PC-9 (cell line): Measurements from ENCODE around the gene ADAMTS2. TPM values are rescaled to one million over a fixed set of nuclear protein-coding genes. Genes with fewer than 3 reads are reported as not detected.

Source experiments
- BruUV-seq: library from RNA; stranded (reverse); fragments of 400-500 nt; replicated peaks from 2 replicates; lab custom pipeline; 2021; lab: Mats Ljungman, UMichigan
- CTCF ChIA-PET: fragments of 300-600 bp; sonication (Branson Sonifier 250); formaldehyde crosslinking; loops from one replicate; lab custom pipeline; 2022; ENCODE audit warnings: antibody characterized with exemption; lab: Charles Lee
- POLR2A ChIA-PET: fragments of 300-600 bp; sonication (Branson Sonifier 250); formaldehyde crosslinking; loops from one replicate; lab custom pipeline; 2022; ENCODE audit warnings: antibody characterized with exemption; ENCODE audit not compliant: unreplicated experiment; lab: Charles Lee
- DNase-seq, 2 experiments: peaks; one replicate each; pipeline versions ENCODE4 v3.0.0 to v3.0.0-alpha.2; 2015 to 2022; ENCODE audit warnings: mixed read lengths in 1 of 2
- H2AFZ ChIP-seq: fragments of 200-600 bp; sonication (generic); 2 replicates; pipeline ENCODE4 v1.8.1; 2017; ENCODE audit warnings: antibody characterized with exemption
- H3F3A ChIP-seq: fragments of 200-600 bp; sonication (generic); 2 replicates; pipeline ENCODE4 v1.8.1; 2017; ENCODE audit warnings: antibody characterized with exemption, mild to moderate bottlenecking, low read depth; ENCODE audit not compliant: insufficient read depth
- H3K27ac ChIP-seq: fragments of 200-600 bp; sonication (generic); 2 replicates; pipeline ENCODE4 v1.6.1; 2016; ENCODE audit warnings: mixed run types
- H3K27me3 ChIP-seq: fragments of 200-600 bp; sonication (generic); 2 replicates; pipeline ENCODE4 v1.6.1; 2016; ENCODE audit warnings: low read depth, mixed run types; ENCODE audit not compliant: insufficient read depth
- H3K36me3 ChIP-seq: fragments of 200-600 bp; sonication (generic); 2 replicates; pipeline ENCODE4 v1.6.1; 2016; ENCODE audit warnings: low read depth, mixed run types
- H3K4me1 ChIP-seq: fragments of 200-600 bp; sonication (generic); replicated peaks from 2 replicates; pipeline ENCODE4 v1.6.1; 2016; ENCODE audit warnings: mixed run types; ENCODE audit not compliant: insufficient read depth
- H3K4me2 ChIP-seq: fragments of 200-600 bp; sonication (generic); 2 replicates; pipeline ENCODE4 v1.6.1; 2017; ENCODE audit warnings: mixed run types
- H3K4me3 ChIP-seq: fragments of 200-600 bp; sonication (generic); 2 replicates; pipeline ENCODE4 v1.6.1; 2016; ENCODE audit warnings: mixed run types
- H3K79me2 ChIP-seq: fragments of 200-600 bp; sonication (generic); 2 replicates; pipeline ENCODE4 v1.6.1; 2017; ENCODE audit warnings: low read depth, mixed run types
- H3K9me2 ChIP-seq: fragments of 200-600 bp; sonication (generic); 2 replicates; pipeline ENCODE4 v1.8.1; 2017; ENCODE audit warnings: mild to moderate bottlenecking; ENCODE audit not compliant: insufficient read depth
- H3K9me3 ChIP-seq: fragments of 200-600 bp; sonication (generic); 2 replicates; pipeline ENCODE4 v1.8.1; 2016; ENCODE audit warnings: low read depth; ENCODE audit not compliant: insufficient read depth
- H4K20me1 ChIP-seq: fragments of 200-600 bp; sonication (generic); 2 replicates; pipeline ENCODE4 v1.8.1; 2017; ENCODE audit not compliant: insufficient read depth
- EZH2 ChIP-seq: fragments of 200-600 bp; sonication (generic); IDR thresholded peaks from 2 replicates; pipeline ENCODE4 v1.8.0; 2017; ENCODE audit warnings: antibody characterized with exemption, low read depth
- intact Hi-C: fragments of 100-400 bp; cut with micrococcal nuclease; formaldehyde crosslinking; loops from one replicate; pipeline ENCODE4 v1.10.0; 2022; ENCODE audit not compliant: unreplicated experiment
- total RNA-seq: library from RNA; stranded (reverse); gene quantifications from 2 replicates; pipeline ENCODE4 v1.2.3, GENCODE V29; 2021
- TF ChIP-seq, protein P1 (sequence below): fragments of 200-600 bp; sonication (generic); conservative IDR thresholded peaks from 2 replicates; pipeline ENCODE4 v1.6.1; 2017; ENCODE audit warnings: mixed run types, antibody characterized with exemption, mild to moderate bottlenecking, moderate library complexity

ADAMTS2 gene
- total RNA-seq, 1 experiment from 2014 or later, result not detected

DNA sequence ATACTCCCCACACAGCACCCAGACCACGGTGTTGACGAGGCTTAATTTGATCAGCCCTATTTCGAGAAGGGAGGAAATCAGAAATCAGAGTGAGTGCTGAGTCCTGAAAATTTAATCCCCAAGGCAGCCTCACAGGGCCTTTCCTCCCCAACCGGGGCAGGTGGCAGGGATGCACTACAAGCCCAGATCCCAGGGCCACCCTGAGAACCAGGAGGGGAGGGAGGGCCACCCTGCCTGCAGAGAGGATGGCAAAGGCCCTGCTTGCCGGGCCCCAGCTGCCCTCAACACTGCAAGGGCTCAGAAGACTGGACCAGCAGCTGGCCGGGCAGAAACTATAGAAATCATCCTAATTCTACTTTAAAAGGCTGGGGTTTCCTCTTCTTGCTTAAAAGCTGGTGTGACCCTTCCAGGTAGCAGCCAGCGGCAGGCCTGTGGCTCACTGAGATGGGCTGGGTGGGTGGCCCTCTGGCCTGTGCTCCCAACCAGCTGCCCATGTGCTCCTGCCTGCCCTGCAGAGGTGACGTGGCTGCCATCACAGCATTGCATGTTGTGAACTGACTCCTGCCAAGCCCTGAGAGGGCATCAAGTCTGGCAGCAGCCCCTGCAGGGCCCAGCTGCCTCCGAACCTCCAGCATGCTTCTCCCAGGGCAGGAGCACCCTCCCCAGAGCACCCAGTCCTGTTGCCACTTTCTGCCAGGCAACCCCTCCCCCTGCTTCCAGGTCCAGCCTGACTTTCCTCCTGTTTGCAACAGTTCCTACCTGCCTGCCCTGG, 122.8 kb downstream of the ADAMTS2 start:
- no peak overlapping the region for H3K4me2 ChIP-seq
- H3K27me3 ChIP-seq, result peaks cover 95% of the 10 kb centered on the region
- H3K9me2 ChIP-seq, result no peaks in the 10 kb centered on the region
- intact Hi-C loops, result no loop called here
- no peaks in the 10 kb centered on the region for H3K79me2 ChIP-seq
- BruUV-seq, result no TSS peak
- H2AFZ ChIP-seq, result no peak overlapping the region
- H3K36me3 ChIP-seq, result no peaks in the 10 kb centered on the region
- H3K9me3 ChIP-seq, result no peaks in the 10 kb centered on the region
- TF ChIP-seq, protein P1, sequence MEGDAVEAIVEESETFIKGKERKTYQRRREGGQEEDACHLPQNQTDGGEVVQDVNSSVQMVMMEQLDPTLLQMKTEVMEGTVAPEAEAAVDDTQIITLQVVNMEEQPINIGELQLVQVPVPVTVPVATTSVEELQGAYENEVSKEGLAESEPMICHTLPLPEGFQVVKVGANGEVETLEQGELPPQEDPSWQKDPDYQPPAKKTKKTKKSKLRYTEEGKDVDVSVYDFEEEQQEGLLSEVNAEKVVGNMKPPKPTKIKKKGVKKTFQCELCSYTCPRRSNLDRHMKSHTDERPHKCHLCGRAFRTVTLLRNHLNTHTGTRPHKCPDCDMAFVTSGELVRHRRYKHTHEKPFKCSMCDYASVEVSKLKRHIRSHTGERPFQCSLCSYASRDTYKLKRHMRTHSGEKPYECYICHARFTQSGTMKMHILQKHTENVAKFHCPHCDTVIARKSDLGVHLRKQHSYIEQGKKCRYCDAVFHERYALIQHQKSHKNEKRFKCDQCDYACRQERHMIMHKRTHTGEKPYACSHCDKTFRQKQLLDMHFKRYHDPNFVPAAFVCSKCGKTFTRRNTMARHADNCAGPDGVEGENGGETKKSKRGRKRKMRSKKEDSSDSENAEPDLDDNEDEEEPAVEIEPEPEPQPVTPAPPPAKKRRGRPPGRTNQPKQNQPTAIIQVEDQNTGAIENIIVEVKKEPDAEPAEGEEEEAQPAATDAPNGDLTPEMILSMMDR, result no peak
- TF ChIP-seq EZH2, result no peak
- CTCF ChIA-PET, result no interaction called here
- H3K4me1 ChIP-seq, result no peaks in the 10 kb centered on the region
- no peaks in the 10 kb centered on the region for H4K20me1 ChIP-seq
- H3F3A ChIP-seq, result no peaks in the 10 kb centered on the region
- no peak for DNase-seq
- no peak overlapping the region for H3K27ac ChIP-seq
- H3K4me3 ChIP-seq, result no peak overlapping the region
- POLR2A ChIA-PET, result no interaction called here

DNA sequence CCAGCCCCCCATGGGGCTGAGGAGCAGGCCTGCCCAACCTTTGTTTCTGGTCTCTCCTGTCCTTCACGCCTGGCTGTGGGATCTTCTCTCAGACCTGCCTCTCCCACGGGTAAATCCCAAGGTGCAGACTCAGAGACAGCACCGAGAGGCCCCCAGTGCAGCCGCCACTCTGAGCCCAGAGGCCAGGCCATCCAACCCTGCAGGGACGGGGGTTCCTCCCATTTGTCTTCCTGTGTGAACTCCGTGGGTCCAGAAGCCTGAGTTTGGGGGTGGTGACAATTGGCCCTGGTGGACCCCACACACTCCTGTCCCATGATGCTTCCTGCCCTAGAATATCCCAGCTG, 123.4 kb downstream of the ADAMTS2 start:
- peaks cover 95% of the 10 kb centered on the region for H3K27me3 ChIP-seq
- H3K4me1 ChIP-seq, result no peaks in the 10 kb centered on the region
- no peak for DNase-seq
- no peak overlapping the region for H2AFZ ChIP-seq
- no peak overlapping the region for H3K4me3 ChIP-seq
- H3K4me2 ChIP-seq, result no peak overlapping the region
- H3K79me2 ChIP-seq, result no peaks in the 10 kb centered on the region
- TF ChIP-seq, protein P1, result no peak
- TF ChIP-seq EZH2, result no peak
- no TSS peak for BruUV-seq
- H3K36me3 ChIP-seq, result no peaks in the 10 kb centered on the region
- H3K9me3 ChIP-seq, result no peaks in the 10 kb centered on the region
- intact Hi-C loops, result no loop called here
- H4K20me1 ChIP-seq, result no peaks in the 10 kb centered on the region
- H3K9me2 ChIP-seq, result no peaks in the 10 kb centered on the region
- H3F3A ChIP-seq, result no peaks in the 10 kb centered on the region
- ChIA-PET POLR2A (no interaction called here), CTCF (no interaction called here)
- no peak overlapping the region for H3K27ac ChIP-seq

DNA sequence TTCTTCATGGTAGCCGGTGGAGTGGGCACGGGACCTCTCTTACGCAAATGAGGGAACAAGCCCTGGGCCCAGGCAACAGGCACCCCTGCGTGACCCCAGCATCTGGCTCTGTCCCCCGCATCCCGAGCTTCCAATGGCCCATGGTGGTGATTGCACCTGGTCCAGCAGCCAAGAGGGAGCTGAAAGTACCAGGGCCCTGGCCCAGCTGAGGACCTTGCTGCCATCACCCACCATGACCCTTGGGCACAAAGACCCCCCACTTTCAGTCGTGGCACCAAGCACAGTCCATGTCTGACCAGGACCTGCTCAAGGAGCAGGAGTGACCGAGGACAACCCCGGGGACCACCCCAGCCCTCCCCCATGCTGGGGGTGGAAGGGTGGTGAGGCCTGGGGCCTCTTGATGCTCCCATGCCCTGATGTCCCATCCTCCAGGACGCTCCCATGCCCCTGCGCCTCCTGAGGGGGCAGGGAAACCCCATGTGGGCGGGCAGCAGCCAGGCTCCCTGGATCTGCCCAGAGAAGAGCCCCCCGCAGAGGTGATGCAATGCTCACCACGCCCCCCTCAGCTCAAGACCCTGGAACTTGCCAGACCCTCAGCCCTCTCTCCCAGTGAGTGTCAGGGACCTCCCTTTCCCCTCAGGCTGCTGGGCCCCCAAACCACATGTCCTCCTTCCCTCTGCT, 123.9 kb downstream of the ADAMTS2 start:
- no TSS peak for BruUV-seq
- peaks cover 95% of the 10 kb centered on the region for H3K27me3 ChIP-seq
- H3F3A ChIP-seq, result no peaks in the 10 kb centered on the region
- no peaks in the 10 kb centered on the region for H3K4me1 ChIP-seq
- no peaks in the 10 kb centered on the region for H3K9me3 ChIP-seq
- no peak for DNase-seq
- H2AFZ ChIP-seq, result no peak overlapping the region
- no peaks in the 10 kb centered on the region for H3K79me2 ChIP-seq
- no peak overlapping the region for H3K4me3 ChIP-seq
- H3K4me2 ChIP-seq, result no peak overlapping the region
- ChIA-PET CTCF (no interaction called here), POLR2A (no interaction called here)
- H3K27ac ChIP-seq, result no peak overlapping the region
- intact Hi-C loops, result no loop called here
- TF ChIP-seq EZH2, result no peak
- H3K9me2 ChIP-seq, result no peaks in the 10 kb centered on the region
- H4K20me1 ChIP-seq, result no peaks in the 10 kb centered on the region
- no peaks in the 10 kb centered on the region for H3K36me3 ChIP-seq
